GDM1 (cell line): ENCODE measurements around the gene TRAF3.

ENCODE experiments used
- DNase-seq: peaks from one replicate; lab custom pipeline; 2025; lab: John Stamatoyannopoulos, UW

The TRAF3 gene

GRCh38 chr14:102939329-102939728, 162.1 kb downstream of the TRAF3 start:
- DNase-seq = no peak

- no peak for DNase-seq
Observed at GRCh38 chr14:102939820-102940561, 162.7 kb downstream of the TRAF3 start.

- no peak for DNase-seq
Observed at GRCh38 chr14:102940729-102941362, 163.6 kb downstream of the TRAF3 start.

- no peak for DNase-seq
Observed at GRCh38 chr14:102941419-102942011, 164.3 kb downstream of the TRAF3 start.

GRCh38 chr14:102942069-102942468, 164.8 kb downstream of the TRAF3 start:
- no peak for DNase-seq

- no peak for DNase-seq
Observed at GRCh38 chr14:102943454-102943853, 166.2 kb downstream of the TRAF3 start.

GRCh38 chr14:102943979-102944378, 166.7 kb downstream of the TRAF3 start:
- no peak for DNase-seq

- DNase-seq = no peak
Observed at GRCh38 chr14:102944448-102945330, 167.4 kb downstream of the TRAF3 start.

GRCh38 chr14:102945346-102946130, 168.3 kb downstream of the TRAF3 start:
- no peak for DNase-seq

- no peak for DNase-seq
Observed at GRCh38 chr14:102947321-102948103, 170.3 kb downstream of the TRAF3 start.

- DNase-seq = no peak
Observed at GRCh38 chr14:102948698-102949061, 171.4 kb downstream of the TRAF3 start.

- peak; percentile 22 for DNase-seq
Observed at GRCh38 chr14:102949062-102949800, 172.0 kb downstream of the TRAF3 start.

- DNase-seq = no peak
Observed at GRCh38 chr14:102949801-102950451, 172.7 kb downstream of the TRAF3 start.

GRCh38 chr14:102951034-102951433, 173.8 kb downstream of the TRAF3 start:
- no peak for DNase-seq

- DNase-seq = no peak
Observed at GRCh38 chr14:102951799-102952198, 174.6 kb downstream of the TRAF3 start.

- DNase-seq = no peak
Observed at GRCh38 chr14:102952276-102952675, 175.0 kb downstream of the TRAF3 start.

- DNase-seq = no peak
Observed at GRCh38 chr14:102953100-102953499, 175.9 kb downstream of the TRAF3 start.

GRCh38 chr14:102954081-102954789, 177.0 kb downstream of the TRAF3 start:
- DNase-seq = no peak
